T-helper 2 cell treated with Interferon-gamma antibody and Interleukin-4, amounts not matched to agents 5 μg/mL and 100 μg/mL, for 36 hours (primary cell): Measurements from ENCODE around the gene CREM.

ENCODE experiments used
- DNase-seq: peaks from one replicate; pipeline ENCODE4 v3.0.0; 2021; ENCODE audit warnings: low spot score
- H3K27ac Mint-ChIP-seq: one replicate; pipeline ENCODE4 v1.8.0; 2021; ENCODE audit warnings: mild to moderate bottlenecking, mixed read lengths
- H3K27me3 Mint-ChIP-seq: one replicate; pipeline ENCODE4 v1.8.0; 2021; ENCODE audit warnings: low read depth, mixed read lengths
- H3K36me3 Mint-ChIP-seq: one replicate; pipeline ENCODE4 v1.8.0; 2021; ENCODE audit warnings: low read depth, mixed read lengths
- H3K4me1 Mint-ChIP-seq: one replicate; pipeline ENCODE4 v1.8.0; 2021; ENCODE audit warnings: low read depth, mixed read lengths
- H3K4me3 Mint-ChIP-seq: one replicate; pipeline ENCODE4 v1.8.0; 2022; ENCODE audit warnings: mild to moderate bottlenecking, moderate library complexity, mixed read lengths
- H3K9me3 Mint-ChIP-seq: one replicate; pipeline ENCODE4 v1.8.0; 2021; ENCODE audit warnings: mixed read lengths

The CREM gene

GRCh38 chr10:35262436-35262835 lies 135.8 kb downstream of the CREM start:
- H3K27ac Mint-ChIP-seq, result no peak overlapping the region
- H3K9me3 Mint-ChIP-seq, result peaks cover 6% of the 10 kb centered on the region
- H3K27me3 Mint-ChIP-seq, result no peaks in the 10 kb centered on the region
- H3K36me3 Mint-ChIP-seq, result no peaks in the 10 kb centered on the region
- DNase-seq, result no peak
- H3K4me3 Mint-ChIP-seq, result no peak overlapping the region
- no peaks in the 10 kb centered on the region for H3K4me1 Mint-ChIP-seq
